IMR-90 (cell line): ENCODE results near the gene AGR3. TPM values are rescaled to one million over a fixed set of nuclear protein-coding genes. Genes with fewer than 3 reads are reported as not detected.

Source experiments
- ATAC-seq: fragments of 200-7000 bp; cut with Tn5 transposase; 2 replicates; pipeline ENCODE4 v1.9.1; 2020; ENCODE audit warnings: low read depth, mild to moderate bottlenecking, moderate library complexity
- BruUV-seq: library from RNA; stranded (reverse); fragments of 400-500 nt; replicated peaks from 2 replicates; lab custom pipeline; 2021; lab: Mats Ljungman, UMichigan
- CTCF ChIA-PET: fragments of 300-600 bp; formaldehyde crosslinking; extraction: SDS; loops from one replicate; lab custom pipeline; 2021; ENCODE audit warnings: antibody characterized with exemption; lab: Yijun Ruan, JAX
- POLR2A ChIA-PET: fragments of 300-600 bp; sonication (Branson Sonifier 250); formaldehyde crosslinking; loops from one replicate; lab custom pipeline; 2022; ENCODE audit warnings: antibody characterized with exemption; ENCODE audit not compliant: unreplicated experiment; lab: Charles Lee
- DNase-seq: peaks from one replicate; pipeline ENCODE4 v3.0.0; 2013
- H2AFZ ChIP-seq: replicated peaks from 2 replicates; pipeline ENCODE3; 2013; ENCODE audit warnings: low read length, mild to moderate bottlenecking; ENCODE audit not compliant: poor library complexity
- H2AK5ac ChIP-seq: 2 replicates; pipeline ENCODE4 v1.6.1; 2013; ENCODE audit warnings: low read depth, low read length, inconsistent platforms
- H2AK9ac ChIP-seq: replicated peaks from 2 replicates; pipeline ENCODE3; 2013; ENCODE audit warnings: mild to moderate bottlenecking, low read depth, low read length, moderate library complexity; ENCODE audit not compliant: poor library complexity
- H2BK120ac ChIP-seq: 2 replicates; pipeline ENCODE4 v1.6.1; 2013; ENCODE audit warnings: low read depth, low read length, inconsistent platforms
- H2BK15ac ChIP-seq: 3 replicates; pipeline ENCODE4 v1.6.1; 2013; ENCODE audit warnings: low read depth, low read length, inconsistent platforms
- H2BK20ac ChIP-seq: 2 replicates; pipeline ENCODE4 v1.6.1; 2013; ENCODE audit warnings: low read depth, mild to moderate bottlenecking, inconsistent platforms, low read length, moderate library complexity
- H2BK5ac ChIP-seq: 2 replicates; pipeline ENCODE4 v1.6.1; 2013; ENCODE audit warnings: mild to moderate bottlenecking, low read depth, low read length, inconsistent platforms; ENCODE audit not compliant: poor library complexity, severe bottlenecking
- H3K14ac ChIP-seq: replicated peaks from 2 replicates; pipeline ENCODE4 v1.6.1; 2013; ENCODE audit warnings: low read depth, low read length, inconsistent platforms
- H3K18ac ChIP-seq: 2 replicates; pipeline ENCODE4 v1.6.1; 2013; ENCODE audit warnings: low read depth, low read length, control low read depth
- H3K23ac ChIP-seq: 2 replicates; pipeline ENCODE4 v1.6.1; 2013; ENCODE audit warnings: low read depth, low read length, inconsistent platforms
- H3K27ac ChIP-seq: 2 replicates; pipeline ENCODE4 v1.5.1; 2013; ENCODE audit warnings: mild to moderate bottlenecking, control low read depth, low read length; ENCODE audit not compliant: insufficient read depth
- H3K27me3 ChIP-seq: 2 replicates; pipeline ENCODE4 v1.6.1; 2013; ENCODE audit warnings: low read length; ENCODE audit not compliant: control insufficient read depth, insufficient read depth
- H3K36me3 ChIP-seq: 2 replicates; pipeline ENCODE4 v1.6.1; 2013; ENCODE audit warnings: low read length, mixed read lengths; ENCODE audit not compliant: control insufficient read depth, insufficient read depth
- H3K4ac ChIP-seq: 2 replicates; pipeline ENCODE4 v1.6.1; 2013; ENCODE audit warnings: low read depth, low read length, inconsistent platforms
- H3K4me1 ChIP-seq: 2 replicates; pipeline ENCODE4 v1.6.1; 2013; ENCODE audit warnings: low read length, mixed read lengths; ENCODE audit not compliant: control insufficient read depth, insufficient read depth
- H3K4me2 ChIP-seq: 2 replicates; pipeline ENCODE4 v1.6.1; 2013; ENCODE audit warnings: low read depth, mild to moderate bottlenecking, control low read depth, low read length, moderate library complexity
- H3K4me3 ChIP-seq: 2 replicates; pipeline ENCODE4 v1.5.1; 2013; ENCODE audit warnings: low read depth, mild to moderate bottlenecking, control low read depth, low read length, moderate library complexity; ENCODE audit not compliant: insufficient read depth
- H3K56ac ChIP-seq: 2 replicates; pipeline ENCODE4 v1.6.1; 2013; ENCODE audit warnings: low read length, inconsistent platforms; ENCODE audit not compliant: insufficient read depth; ENCODE audit errors: extremely low read depth
- H3K79me1 ChIP-seq, 2 experiments: 2 replicates each; pipeline ENCODE4 v1.6.1; 2013; ENCODE audit warnings: low read length in 2 of 2, inconsistent platforms in 1 of 2, low read depth in 1 of 2
- H3K9ac ChIP-seq: 2 replicates; pipeline ENCODE4 v1.6.1; 2013; ENCODE audit warnings: low read depth, low read length, control low read depth
- H3K9me1 ChIP-seq: 2 replicates; pipeline ENCODE4 v1.6.1; 2013; ENCODE audit warnings: low read length, inconsistent platforms; ENCODE audit not compliant: insufficient read depth
- H3K9me3 ChIP-seq: 2 replicates; pipeline ENCODE4 v1.6.1; 2013; ENCODE audit warnings: low read length; ENCODE audit not compliant: control insufficient read depth, insufficient read depth
- H4K20me1 ChIP-seq: 2 replicates; pipeline ENCODE4 v1.6.1; 2013; ENCODE audit warnings: low read length, inconsistent platforms; ENCODE audit not compliant: insufficient read depth
- H4K5ac ChIP-seq: 2 replicates; pipeline ENCODE4 v1.6.1; 2013; ENCODE audit warnings: mild to moderate bottlenecking, low read depth, low read length, control low read depth
- H4K8ac ChIP-seq, 2 experiments: 2 replicates each; pipeline ENCODE4 v1.6.1; 2013; ENCODE audit warnings: low read depth in 2 of 2, low read length in 2 of 2, control low read depth in 1 of 2, inconsistent platforms in 1 of 2
- H4K91ac ChIP-seq: 2 replicates; pipeline ENCODE4 v1.6.1; 2013; ENCODE audit warnings: low read depth, low read length, inconsistent platforms; ENCODE audit not compliant: insufficient read depth
- BHLHE40 ChIP-seq: fragments of 150-350 bp; IDR thresholded peaks from 2 replicates; pipeline ENCODE4 v1.6.1; 2016; ENCODE audit warnings: mild to moderate bottlenecking, low read depth, low read length
- CEBPB ChIP-seq: IDR thresholded peaks from 2 replicates; pipeline ENCODE4 v1.6.1; 2012; ENCODE audit warnings: low read depth, low read length, improper control_type of control experiment
- CHD1 ChIP-seq: IDR thresholded peaks from 2 replicates; pipeline ENCODE4 v1.6.1; 2012; ENCODE audit warnings: low read depth, low read length, improper control_type of control experiment
- CTCF ChIP-seq: conservative IDR thresholded peaks from 2 replicates; pipeline ENCODE4 v1.5.1; 2012; ENCODE audit warnings: mild to moderate bottlenecking, low read depth, low read length, improper control_type of control experiment
- ELK1 ChIP-seq: fragments of 150-350 bp; IDR thresholded peaks from 2 replicates; pipeline ENCODE4 v1.6.1; 2016; ENCODE audit warnings: low read depth, mild to moderate bottlenecking, low read length, moderate library complexity, borderline replicate concordance
- FOS ChIP-seq: fragments of 150-350 bp; IDR thresholded peaks from 2 replicates; pipeline ENCODE4 v1.6.1; 2016; ENCODE audit warnings: low read depth, low read length
- MAFK ChIP-seq: IDR thresholded peaks from 2 replicates; pipeline ENCODE4 v1.6.1; 2012; ENCODE audit warnings: low read depth, low read length, improper control_type of control experiment
- MAZ ChIP-seq: IDR thresholded peaks from 2 replicates; pipeline ENCODE4 v1.6.1; 2012; ENCODE audit warnings: low read depth, mild to moderate bottlenecking, low read length, improper control_type of control experiment, moderate library complexity, borderline replicate concordance
- MXI1 ChIP-seq: IDR thresholded peaks from 2 replicates; pipeline ENCODE4 v1.6.1; 2012; ENCODE audit warnings: low read depth, mild to moderate bottlenecking, low read length, moderate library complexity, borderline replicate concordance
- NFE2L2 ChIP-seq: fragments of 150-350 bp; IDR thresholded peaks from 2 replicates; pipeline ENCODE4 v1.6.1; 2016; ENCODE audit warnings: low read depth, mild to moderate bottlenecking, low read length
- POLR2A ChIP-seq: IDR thresholded peaks from 2 replicates; pipeline ENCODE4 v1.6.1; 2012; ENCODE audit warnings: mild to moderate bottlenecking, low read depth, low read length
- RAD21 ChIP-seq: IDR thresholded peaks from 2 replicates; pipeline ENCODE4 v1.6.1; 2012; ENCODE audit warnings: low read length, improper control_type of control experiment
- RCOR1 ChIP-seq: IDR thresholded peaks from 2 replicates; pipeline ENCODE4 v1.6.1; 2012; ENCODE audit warnings: mild to moderate bottlenecking, low read length, improper control_type of control experiment; ENCODE audit not compliant: insufficient replicate concordance
- RFX5 ChIP-seq: IDR thresholded peaks from 2 replicates; pipeline ENCODE4 v1.8.0; 2012; ENCODE audit warnings: low read depth, mild to moderate bottlenecking, low read length, moderate library complexity
- SMC3 ChIP-seq: fragments of 150-350 bp; IDR thresholded peaks from 2 replicates; pipeline ENCODE4 v1.6.1; 2016; ENCODE audit warnings: low read depth, mild to moderate bottlenecking, antibody characterized with exemption, low read length, moderate library complexity
- USF2 ChIP-seq: fragments of 150-350 bp; IDR thresholded peaks from 2 replicates; pipeline ENCODE4 v1.6.1; 2017; ENCODE audit warnings: mild to moderate bottlenecking, antibody characterized with exemption, low read length, low read depth
- WGBS, 2 experiments: methylation state at CpG; one replicate each; pipeline versions ENCODE4 v1.1.5 to v1.1.7; 2013; ENCODE audit warnings: missing lambda C conversion rate in 2 of 2; ENCODE audit not compliant: insufficient read length in 1 of 2; ENCODE audit errors: extremely low coverage in 2 of 2; 5-methylcytosine and 5-hydroxymethylcytosine counted together
- dilution Hi-C: fragments of 300-500 bp; cut with HindIII; formaldehyde crosslinking; loops from one replicate; pipeline ENCODE4 v1.14.3; 2018; ENCODE audit warnings: low sequenced_read_pairs; ENCODE audit not compliant: unreplicated experiment
- in situ Hi-C: fragments of 300-500 bp; cut with MboI; formaldehyde crosslinking; loops from 3 replicates; pipeline ENCODE4 v1.14.3; 2019; ENCODE audit warnings: low sequenced_read_pairs, inconsistent platforms, mixed read lengths
- intact Hi-C: fragments of 100-400 bp; cut with micrococcal nuclease; formaldehyde crosslinking; loops from 2 replicates; pipeline ENCODE4 v1.10.0; 2022
- polyA plus RNA-seq, 3 experiments: library from polyadenylated mRNA; depleted of rRNA; stranded (reverse); fragments of >200 nt; gene quantifications; 2 replicates each; pipeline ENCODE4 v1.2.3, GENCODE V29; 2012; ENCODE audit warnings: low replicate concordance in 1 of 3
- total RNA-seq: library from RNA; depleted of rRNA; stranded (reverse); fragments of >200 nt; gene quantifications from 2 replicates; pipeline ENCODE4 v1.2.3, GENCODE V29; 2012

The AGR3 gene
- total and polyA plus RNA-seq, 2 of the 4 experiments (the other 2 are of a cell fraction): not detected

- BruUV-seq: no TSS peak
- in situ Hi-C loops: loop anchor here (10.0 to 25.0 kb wide), 4 partner anchors 222 to 1421 kb away; no protein-coding TSS in a partner anchor
- H3K9me1 ChIP-seq: peaks cover 3% of the 10 kb centered on the region; the same call in 1 of the 2 replicates
Measured at GRCh38 chr7:16916738-16917137, 35.0 kb upstream of the AGR3 start.

More at GRCh38 chr7:16916738-16917137, 35.0 kb upstream of the AGR3 start:
- Histone ChIP-seq H3K18ac (peak overlapping the region; percentile 11; the same call in 1 of the 2 replicates), H3K56ac (no peak overlapping the region), H4K91ac (no peak overlapping the region), H2BK120ac (peak overlapping the region; percentile 68; the same call in 1 of the 2 replicates), H3K9me3 (no peaks in the 10 kb centered on the region), H3K36me3 (no peaks in the 10 kb centered on the region), H4K20me1 (no peaks in the 10 kb centered on the region; the same call in 1 of the 2 replicates), H2BK15ac (no peak overlapping the region), H3K4me1 (peaks cover 7% of the 10 kb centered on the region; the same call in 1 of the 2 replicates), H2AFZ (no peak overlapping the region), H3K4me3 (no peak overlapping the region), H2BK5ac (peak overlapping the region; percentile 82), H3K27me3 (no peaks in the 10 kb centered on the region), H2AK9ac (no peak overlapping the region), H2BK20ac (peak overlapping the region; percentile 47), H3K4ac (peak overlapping the region; percentile 69), H3K23ac (no peak overlapping the region), H4K8ac (peak overlapping the region in 1 of 2 experiments; percentile 42; a peak in 1 of 4 replicates), H4K5ac (no peak overlapping the region), H3K9ac (no peak overlapping the region), H3K4me2 (no peak overlapping the region), H2AK5ac (peak overlapping the region; percentile 29; the same call in 1 of the 2 replicates), H3K14ac (peak overlapping the region; percentile 69), H3K79me1 (no peaks in the 10 kb centered on the region), H3K27ac (no peak overlapping the region)
- TF ChIP-seq CHD1: no peak
- TF ChIP-seq RCOR1: no peak
- no peak for TF ChIP-seq BHLHE40
- no peak for TF ChIP-seq RAD21
- TF ChIP-seq NFE2L2: no peak
- TF ChIP-seq MAZ: no peak
- no peak for TF ChIP-seq POLR2A
- TF ChIP-seq MAFK: no peak
- TF ChIP-seq ELK1: no peak
- no peak for TF ChIP-seq FOS
- no peak for TF ChIP-seq USF2
- no peak for TF ChIP-seq CEBPB
- no peak for TF ChIP-seq MXI1
- no peak for TF ChIP-seq CTCF
- no peak for TF ChIP-seq RFX5
- no peak for TF ChIP-seq SMC3
- WGBS, 2 experiments: no CpG with 5 or more reads among the region's 5 CpGs
- intact Hi-C loops (loop anchor here (5.0 to 10.0 kb wide), 3 partner anchors 269 to 492 kb away; partner anchors contain the start of genes ANKMY2, BZW2 and CRPPA), dilution Hi-C loops (no loop called here)
- DNase-seq (no peak), ATAC-seq (no peak)
- CTCF ChIA-PET: interaction anchor here (1.0 to 2.5 kb wide), 2 partner anchors 25 to 485 kb away, joined by 3 to 13 read pairs; no protein-coding TSS in a partner anchor
- POLR2A ChIA-PET: no interaction called here
